ENCODE measurements around the gene IGSF23.

Gene IGSF23

GRCh38 chr19:44613295-44614178 is at the start of gene IGSF23:
TSS of gene IGSF23 (plus strand) at chr19:44613563. CDS start at chr19:44613646, 83 bp downstream.
- no peak for DNase-seq

- DNase-seq = no peak
Observed at GRCh38 chr19:44566984-44567383, 46.4 kb upstream of the IGSF23 start.

DNA sequence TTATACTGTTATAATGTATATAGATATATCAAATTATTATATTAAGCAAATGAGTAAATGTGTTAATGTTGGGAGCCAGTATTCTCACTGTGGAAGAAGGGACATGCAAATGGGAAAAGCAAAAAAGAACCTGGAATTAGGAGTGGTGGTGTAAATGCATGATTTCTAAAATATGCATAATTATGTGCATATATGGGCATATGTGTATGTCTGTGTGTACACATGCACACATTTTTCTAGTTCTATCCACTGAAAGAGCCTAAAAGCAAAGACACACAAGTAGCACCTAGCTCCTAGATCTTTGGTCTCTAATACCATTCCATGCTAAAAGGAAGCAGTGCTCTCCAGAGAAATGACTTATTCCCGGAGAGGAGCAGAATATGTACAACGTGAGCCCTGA is 45.6 kb upstream of the IGSF23 start:
- no peak for DNase-seq

- DNase-seq = no peak
Observed at GRCh38 chr19:44570603-44570983, 42.8 kb upstream of the IGSF23 start.

DNA sequence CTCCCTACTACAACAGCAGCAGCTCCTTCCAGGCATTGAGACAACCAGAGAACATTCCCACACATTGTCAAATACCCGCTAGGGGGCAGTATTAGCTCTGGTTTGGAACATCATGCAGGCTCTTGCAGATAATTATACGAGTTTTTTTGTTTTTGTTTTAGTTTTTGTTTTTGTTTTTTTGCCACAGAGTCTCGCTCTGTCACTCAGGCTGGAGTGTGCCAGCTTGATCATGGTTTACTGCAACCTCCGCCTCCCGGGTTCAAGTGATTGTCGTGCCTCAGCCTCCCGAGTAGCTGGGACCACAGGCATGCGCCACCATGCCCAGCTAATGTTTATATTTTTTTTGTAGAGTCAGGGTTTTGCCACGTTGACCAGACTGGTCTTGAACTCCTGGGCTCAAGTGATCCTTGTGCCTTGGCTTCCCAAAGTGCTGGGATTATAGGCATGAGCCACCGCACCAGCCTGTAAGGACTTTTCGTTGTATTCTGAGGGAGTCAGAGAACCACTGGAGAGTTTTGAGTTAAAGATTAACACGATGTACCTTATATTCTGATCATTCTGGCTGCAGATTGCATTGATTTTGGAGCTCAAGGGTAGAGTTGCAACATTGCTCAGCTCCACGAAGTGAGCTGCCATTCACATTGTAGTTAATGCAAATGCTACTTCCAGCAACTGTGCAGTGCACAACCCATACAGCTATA is 42.2 kb upstream of the IGSF23 start:
- no peak for DNase-seq

DNA sequence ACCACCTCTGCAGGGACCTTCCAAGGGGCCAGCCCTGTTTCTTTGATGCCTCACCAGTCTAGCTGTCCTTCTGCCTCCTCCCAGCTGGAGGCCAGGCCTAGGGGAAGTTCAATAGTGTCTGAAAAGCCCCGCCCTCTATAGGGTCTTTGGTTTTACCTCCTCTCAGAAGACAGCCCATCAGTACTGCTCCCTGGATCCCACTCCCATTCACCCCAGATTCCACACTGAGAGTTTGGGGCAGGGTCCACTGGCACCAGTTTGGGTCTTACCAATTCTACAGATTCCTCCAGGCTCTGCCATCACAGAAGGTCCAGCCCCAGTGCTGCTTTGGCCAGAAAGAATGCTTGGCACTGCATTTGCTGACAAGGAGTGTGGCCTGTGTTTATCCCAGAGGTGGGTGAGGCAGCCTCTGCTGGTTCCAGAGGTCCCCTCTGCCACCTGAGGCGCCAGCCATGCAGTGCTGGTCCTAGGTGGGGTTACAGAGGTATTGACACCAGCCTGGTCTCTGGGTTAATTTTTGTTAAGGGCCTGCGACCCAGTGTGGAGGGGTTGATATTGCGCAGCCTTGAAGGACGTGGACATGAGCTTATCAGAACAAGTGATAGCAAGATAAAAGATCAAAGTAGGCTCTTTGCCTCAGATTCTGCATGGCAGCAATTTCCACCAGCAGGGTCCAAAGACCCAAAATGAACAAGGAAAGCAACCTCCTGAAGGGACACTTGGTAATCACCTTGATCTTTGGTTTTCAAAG is 41.4 kb upstream of the IGSF23 start:
- no peak for DNase-seq

- DNase-seq = no peak
Observed at GRCh38 chr19:44572581-44572900, 40.8 kb upstream of the IGSF23 start.

GRCh38 chr19:44573183-44573582 is 40.2 kb upstream of the IGSF23 start:
- no peak for DNase-seq

GRCh38 chr19:44573627-44574026 is 39.7 kb upstream of the IGSF23 start:
- no peak for DNase-seq

DNA sequence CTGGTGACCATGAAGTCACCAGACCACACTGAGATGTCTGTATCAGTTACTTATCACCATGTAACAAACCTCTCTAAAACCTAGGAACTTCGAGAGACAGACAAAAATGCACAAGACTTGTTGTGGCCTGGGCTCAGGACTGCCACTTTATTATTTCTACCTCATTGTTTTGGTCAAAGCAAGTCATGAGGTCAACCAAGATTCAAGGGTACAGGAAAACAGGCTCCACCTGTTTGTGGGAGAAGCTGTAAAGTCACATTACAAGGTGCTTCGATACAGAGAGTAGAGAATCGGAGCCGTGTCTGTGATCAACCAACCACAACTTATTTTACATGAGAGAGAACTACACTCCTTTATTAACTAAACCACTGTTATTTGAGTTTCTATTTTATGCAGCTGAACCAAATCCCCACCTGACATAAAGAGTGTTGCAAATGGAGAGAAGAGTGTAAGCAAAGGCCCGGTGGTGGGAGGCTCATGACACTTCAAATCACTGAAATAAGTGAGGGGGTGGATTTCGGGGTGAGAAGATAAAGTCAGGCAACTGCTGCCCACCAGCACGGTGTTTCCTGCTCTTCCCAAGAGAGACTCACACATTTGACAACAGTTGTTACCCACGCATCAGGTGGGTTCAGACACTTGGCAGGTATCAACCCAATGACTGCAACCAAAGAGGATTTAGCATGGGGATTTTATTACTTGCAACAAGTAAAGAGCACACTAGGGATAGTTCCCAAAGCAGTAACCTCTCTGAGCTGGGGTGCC is 39.0 kb upstream of the IGSF23 start:
- DNase-seq = no peak

GRCh38 chr19:44575116-44575700 is 38.2 kb upstream of the IGSF23 start:
- DNase-seq = no peak

DNA sequence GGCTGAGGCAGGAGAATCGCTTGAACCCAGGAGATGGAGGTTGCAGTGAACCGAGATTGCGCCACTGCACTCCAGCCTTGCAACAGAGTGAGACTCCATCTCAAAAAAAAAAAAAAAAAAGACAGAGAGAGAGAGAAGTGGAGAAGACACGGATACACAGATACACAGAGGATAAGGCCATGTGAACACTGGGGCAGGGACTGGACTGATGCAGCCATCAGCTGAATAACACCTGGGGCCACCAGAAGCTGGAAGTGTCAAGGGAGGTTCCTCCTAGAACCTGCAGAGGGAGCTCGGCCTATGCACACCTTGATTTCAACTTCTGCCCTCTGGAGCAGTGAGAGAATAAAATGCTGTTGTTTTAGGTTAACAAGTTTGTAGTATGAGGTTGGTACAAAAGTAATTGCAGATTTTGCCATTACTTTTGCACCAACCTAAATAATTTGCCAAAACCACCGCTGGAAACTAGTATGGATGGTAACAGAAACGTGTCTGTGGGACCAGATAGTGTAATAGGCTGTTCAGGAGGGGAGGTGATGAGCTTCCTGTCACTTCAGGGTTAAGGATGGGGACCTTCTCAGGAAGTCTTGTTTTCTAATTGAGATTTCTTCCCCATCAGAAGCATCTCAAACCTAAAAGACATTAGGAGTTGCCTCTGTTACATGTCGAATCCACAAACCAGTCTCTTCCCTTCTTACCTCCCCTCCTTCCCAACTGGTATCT is 36.4 kb upstream of the IGSF23 start:
- no peak for DNase-seq

GRCh38 chr19:44577566-44577874 is 35.8 kb upstream of the IGSF23 start:
- DNase-seq = no peak

GRCh38 chr19:44579663-44580365 is 33.5 kb upstream of the IGSF23 start:
- no peak for DNase-seq

DNA sequence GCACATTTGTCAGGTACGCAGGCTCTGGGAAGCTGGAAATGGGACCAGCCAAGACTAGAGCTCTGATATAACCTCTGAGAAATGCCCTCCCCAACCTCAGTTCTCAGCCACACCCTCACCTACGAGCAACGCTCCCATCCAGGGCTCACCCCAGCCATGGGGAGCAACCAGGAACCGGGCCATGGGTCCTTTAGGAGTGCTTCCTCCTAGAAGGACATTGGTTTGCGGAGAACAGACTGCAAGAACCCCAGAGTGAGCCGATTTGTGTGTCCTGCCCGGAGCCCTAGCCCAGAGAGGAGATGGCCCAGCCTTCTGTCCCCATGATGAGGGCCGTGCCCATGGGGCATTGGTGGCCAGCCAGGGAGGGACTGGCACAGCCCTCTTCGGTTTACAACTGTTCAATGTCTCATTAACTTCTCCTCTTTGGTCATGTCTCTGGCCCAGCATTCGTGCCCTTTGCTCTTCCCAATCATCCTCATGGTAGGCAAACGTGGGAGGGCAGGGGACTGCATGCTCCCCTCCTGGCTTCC is 32.9 kb upstream of the IGSF23 start:
- DNase-seq = no peak

DNA sequence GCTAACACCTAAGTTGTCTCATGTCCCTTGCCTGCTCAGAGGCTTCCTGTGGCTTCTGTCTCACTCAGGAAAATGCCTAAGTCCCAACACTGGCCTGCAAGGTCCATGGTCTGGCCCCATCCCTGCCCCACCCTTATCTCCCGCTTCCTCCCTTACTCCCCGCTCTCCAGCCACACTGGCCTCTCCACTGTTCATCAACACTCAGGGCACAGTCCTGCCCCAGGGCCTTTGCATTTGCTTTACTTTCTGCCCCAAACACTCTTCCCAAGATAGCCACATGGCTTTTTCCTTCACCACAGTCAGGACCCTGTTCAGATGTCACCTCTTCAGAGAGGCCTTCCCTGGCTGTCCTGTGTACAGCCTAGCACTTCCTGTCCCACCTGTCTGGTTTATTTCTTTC is 32.1 kb upstream of the IGSF23 start:
- DNase-seq = no peak

- no peak for DNase-seq
Observed at GRCh38 chr19:44582581-44583265, 30.6 kb upstream of the IGSF23 start.

- no peak for DNase-seq
Observed at GRCh38 chr19:44585371-44586133, 27.8 kb upstream of the IGSF23 start.

GRCh38 chr19:44587963-44588770 is 25.2 kb upstream of the IGSF23 start:
- DNase-seq = no peak
